ENCODE results near the gene RERE.

GRCh38 chr1:8674912-8675311 is 142.5 kb downstream of the RERE start:
- TF ChIP-seq CTCF (IDR thresholded peaks at IDR 0.05), result no peak
- no peak for TF ChIP-seq POLR2AphosphoS5 (IDR thresholded peaks at IDR 0.05; ENCODE audit: insufficient read depth in 1 of 2, low read depth in 1 of 2)
- no peak for TF ChIP-seq POLR2A (IDR thresholded peaks at IDR 0.05)
